GM19239 (cell line): ENCODE results near the gene SLC66A2.

Experiments used
- DNase-seq: peaks from one replicate; pipeline ENCODE4 v3.0.0; 2011; ENCODE audit warnings: low spot score; ENCODE audit not compliant: insufficient read length
- FAIRE-seq: peaks from 2 replicates; lab custom pipeline; 2011; peaks lifted over from hg19 to GRCh38; lab: Jason Lieb, UNC

Gene SLC66A2

GRCh38 chr18:79856119-79857007, 95.1 kb downstream of the SLC66A2 start:
- DNase-seq (peak; percentile 84), FAIRE-seq (peak; percentile 44)

- FAIRE-seq (peak; percentile 95), DNase-seq (peak; percentile 85)
Measured at GRCh38 chr18:79855147-79855933, 96.1 kb downstream of the SLC66A2 start.

- DNase-seq (no peak), FAIRE-seq (no peak)
Measured at GRCh38 chr18:79853993-79854364, 97.5 kb downstream of the SLC66A2 start.

GRCh38 chr18:79853303-79853992, 98.0 kb downstream of the SLC66A2 start:
- FAIRE-seq = no peak
- no peak for DNase-seq

- no peak for FAIRE-seq
- DNase-seq = no peak
Measured at GRCh38 chr18:79852561-79853302, 98.7 kb downstream of the SLC66A2 start.
